ENCODE measurements around the gene ZNF19.

The ZNF19 gene

DNA sequence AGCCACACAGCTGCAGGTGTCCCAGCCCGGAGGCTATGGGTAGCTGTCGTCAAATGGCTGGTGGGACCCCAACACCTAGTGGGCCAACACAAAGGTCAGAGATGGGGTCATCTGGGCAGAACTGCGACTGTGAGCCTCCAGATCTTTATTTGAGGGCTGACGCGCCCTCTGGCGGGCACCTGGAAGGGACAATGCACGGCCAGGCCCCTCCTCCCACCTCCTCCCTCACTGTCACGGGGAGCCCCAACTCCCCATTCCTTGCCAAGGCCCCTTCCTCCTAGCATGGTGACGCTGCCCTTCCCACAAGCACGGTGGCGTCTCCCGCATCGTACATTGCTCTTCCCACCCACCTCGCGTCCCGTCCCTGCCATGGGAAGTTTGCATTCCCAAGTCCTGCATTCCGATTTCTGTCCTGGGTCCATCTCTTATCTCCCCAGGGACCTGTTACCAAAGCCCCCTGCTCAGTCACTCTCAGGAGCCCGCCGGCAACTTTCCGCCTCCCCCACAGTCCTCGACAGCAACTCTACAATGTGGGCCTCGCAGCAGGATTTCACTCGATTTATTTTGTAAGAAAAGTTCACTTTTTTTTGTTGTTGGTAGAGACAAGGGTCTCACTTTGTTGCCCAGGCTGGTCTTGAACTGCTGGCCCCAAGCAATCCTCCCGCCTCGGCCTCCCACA, 48.3 kb downstream of the ZNF19 start:
- no peak for DNase-seq

DNA sequence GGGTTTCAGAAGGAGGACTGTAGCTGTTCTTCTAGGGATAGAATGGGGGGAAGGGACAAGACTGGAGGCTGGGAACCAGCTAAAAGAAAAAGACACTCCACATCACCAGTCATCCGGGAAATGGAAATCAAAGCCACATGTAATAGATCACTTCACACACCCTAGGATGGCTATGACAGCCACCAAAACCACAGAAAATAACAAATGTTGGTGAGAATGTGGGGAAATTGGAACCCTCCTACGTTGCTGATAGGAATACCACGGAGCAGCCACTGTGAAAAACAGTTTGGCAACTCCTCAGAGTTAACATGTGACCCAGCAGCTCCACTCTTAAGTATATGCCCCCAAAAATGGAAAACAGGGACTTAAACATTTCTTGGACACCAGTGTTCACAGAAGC, 49.6 kb downstream of the ZNF19 start:
- DNase-seq: no peak

DNA sequence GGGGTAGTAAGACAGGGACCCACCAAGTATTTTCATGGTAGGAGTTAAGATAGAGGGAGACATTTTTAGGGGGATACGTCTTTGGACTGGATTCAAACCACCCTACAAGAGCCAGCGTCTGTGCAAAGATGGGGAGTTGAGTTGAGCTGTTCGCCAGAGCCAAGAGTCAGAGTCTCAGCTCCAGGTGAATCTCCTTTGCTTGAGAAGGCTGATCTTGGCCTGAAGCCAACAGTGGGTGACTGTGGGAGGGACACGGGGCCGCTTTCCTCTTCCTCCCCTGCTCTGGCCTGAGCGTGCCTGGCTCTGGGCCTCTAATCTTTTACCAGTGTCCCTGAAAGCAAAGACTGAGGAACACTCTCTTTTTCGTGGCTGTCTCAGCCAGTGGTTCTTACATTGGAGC, 52.7 kb downstream of the ZNF19 start:
- no peak for DNase-seq

DNA sequence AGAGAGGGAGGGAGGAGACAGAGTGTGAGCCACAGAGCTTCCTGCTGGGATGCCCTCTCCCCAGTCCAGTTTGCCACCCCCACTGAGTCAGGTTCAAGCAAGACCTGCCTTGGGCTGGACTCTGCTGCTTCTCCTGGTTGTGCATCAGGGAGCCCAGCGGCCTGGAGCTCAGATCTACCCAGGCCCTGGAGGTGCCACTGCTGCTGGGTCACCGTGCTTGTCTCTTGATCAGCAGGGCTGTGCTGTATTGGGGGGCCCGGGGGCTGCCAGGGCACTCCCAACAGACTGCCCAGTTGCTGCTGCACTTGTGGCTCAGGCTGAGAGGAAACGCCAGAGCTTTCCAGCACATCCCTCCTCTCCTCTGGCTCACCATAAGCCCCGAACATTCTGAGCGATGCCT, 56.2 kb downstream of the ZNF19 start:
- no peak for DNase-seq

DNA sequence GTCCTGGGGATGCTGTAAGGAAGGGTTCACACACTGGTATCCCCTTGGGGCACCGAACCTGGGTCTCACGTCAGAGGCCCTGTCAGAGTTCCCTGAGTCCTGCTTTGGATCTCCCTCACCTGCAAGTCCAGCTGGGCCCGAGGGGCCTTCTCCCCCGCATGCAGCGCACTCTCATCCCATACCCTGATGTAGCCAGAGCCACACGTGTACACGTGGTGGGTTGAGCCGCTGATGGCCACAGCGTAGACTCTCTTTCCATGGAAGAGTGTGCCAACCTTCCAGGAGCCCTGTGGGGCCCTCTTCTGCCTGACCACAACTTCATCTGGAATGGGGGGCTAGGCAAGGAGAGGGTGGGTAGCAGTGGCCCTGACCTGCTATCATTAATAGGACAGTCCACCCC, 57.1 kb downstream of the ZNF19 start:
- DNase-seq: no peak

DNA sequence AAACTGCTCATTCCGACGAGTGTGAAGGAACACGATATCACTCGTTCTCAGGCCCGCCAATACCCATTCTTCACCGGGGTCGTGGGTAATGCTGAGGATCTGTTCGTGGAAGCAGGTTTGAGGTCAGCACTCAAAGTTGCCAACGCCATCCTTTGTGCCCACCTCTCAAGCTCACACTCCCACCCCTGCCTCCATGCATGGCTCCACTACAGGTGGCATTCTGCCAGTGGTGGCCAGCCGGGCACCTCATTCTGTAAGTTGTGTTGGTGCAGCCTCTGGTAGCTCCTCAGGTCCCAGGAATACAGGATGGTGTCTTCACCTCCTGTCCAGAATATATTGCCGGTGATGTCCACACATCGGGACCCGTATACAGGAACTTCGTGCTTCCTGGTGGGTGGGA, 57.9 kb downstream of the ZNF19 start:
- no peak for DNase-seq

DNA sequence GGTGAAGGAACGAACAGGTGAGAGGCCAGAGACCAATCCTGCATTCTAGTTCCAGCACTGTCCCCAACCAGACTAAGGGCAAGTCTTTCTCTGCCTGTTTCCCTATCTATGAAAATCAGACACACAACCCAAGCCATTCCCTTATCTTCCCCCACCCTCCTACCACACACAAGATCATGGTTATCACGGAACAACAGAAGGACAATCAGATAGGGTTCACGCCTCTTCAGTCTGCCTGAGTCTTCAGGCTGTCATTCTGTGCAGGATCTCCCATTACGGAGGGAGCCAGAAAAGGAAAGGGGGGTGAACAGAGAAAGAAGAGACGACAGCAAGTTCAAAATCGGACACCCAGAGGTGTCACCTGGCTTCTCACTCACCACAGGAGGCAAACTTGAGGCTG, 58.4 kb downstream of the ZNF19 start:
- no peak for DNase-seq

DNA sequence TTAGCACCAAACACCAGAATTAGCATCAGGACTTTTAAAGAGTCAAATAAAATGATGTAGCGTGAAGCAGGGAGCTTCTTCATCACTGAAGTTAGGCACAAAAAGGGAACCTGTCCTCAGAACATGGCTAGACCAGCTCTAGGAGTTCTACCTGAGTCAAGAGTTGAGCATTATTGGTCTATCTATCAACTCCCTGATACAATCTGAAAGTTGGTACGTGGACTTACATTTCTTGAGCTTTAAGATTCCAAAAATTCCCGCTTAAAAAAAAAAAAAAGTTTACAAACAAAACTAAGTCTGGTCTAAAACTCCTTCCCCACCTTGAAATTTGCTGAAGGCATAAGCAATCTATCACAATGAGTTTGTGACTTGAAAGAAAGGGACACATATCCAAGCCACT, 59.5 kb downstream of the ZNF19 start:
- DNase-seq: no peak

DNA sequence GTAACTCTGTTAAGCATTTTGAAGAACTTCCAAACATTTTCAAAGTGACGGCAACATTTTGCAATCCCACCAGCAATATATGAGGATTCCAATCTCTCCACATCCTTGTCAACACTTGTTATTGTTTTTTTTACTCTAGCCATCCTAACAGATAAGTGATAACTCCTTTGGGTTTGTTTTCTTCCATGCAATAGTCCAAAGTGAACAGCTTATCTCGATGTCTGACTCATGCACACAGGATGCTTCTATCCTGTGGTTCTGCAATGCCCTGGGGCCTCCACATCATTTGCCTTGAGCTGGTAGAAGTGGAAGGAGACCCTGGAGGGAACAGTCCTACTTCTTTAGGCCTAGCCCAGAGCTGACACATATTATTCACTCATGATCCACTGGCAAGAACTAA, 60.2 kb downstream of the ZNF19 start:
- DNase-seq: no peak

DNA sequence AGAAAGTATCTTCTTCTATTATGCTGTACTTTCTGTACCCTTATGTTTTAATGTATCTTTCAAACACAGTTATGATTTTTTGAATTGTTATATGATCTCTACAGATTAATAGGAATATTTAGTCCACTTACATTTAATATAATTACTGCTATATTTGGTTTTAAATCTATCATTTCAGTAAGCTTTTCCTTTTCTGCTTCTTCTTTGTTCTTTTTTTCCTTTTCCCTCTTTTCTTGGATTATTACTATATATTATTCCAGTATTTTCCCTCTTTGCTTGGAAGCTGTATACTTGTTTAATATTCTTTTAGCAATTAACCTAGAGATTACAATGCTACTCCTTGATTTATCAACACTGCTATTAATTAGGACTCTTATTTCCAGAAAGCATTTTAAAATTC, 60.7 kb downstream of the ZNF19 start:
- DNase-seq: no peak

DNA sequence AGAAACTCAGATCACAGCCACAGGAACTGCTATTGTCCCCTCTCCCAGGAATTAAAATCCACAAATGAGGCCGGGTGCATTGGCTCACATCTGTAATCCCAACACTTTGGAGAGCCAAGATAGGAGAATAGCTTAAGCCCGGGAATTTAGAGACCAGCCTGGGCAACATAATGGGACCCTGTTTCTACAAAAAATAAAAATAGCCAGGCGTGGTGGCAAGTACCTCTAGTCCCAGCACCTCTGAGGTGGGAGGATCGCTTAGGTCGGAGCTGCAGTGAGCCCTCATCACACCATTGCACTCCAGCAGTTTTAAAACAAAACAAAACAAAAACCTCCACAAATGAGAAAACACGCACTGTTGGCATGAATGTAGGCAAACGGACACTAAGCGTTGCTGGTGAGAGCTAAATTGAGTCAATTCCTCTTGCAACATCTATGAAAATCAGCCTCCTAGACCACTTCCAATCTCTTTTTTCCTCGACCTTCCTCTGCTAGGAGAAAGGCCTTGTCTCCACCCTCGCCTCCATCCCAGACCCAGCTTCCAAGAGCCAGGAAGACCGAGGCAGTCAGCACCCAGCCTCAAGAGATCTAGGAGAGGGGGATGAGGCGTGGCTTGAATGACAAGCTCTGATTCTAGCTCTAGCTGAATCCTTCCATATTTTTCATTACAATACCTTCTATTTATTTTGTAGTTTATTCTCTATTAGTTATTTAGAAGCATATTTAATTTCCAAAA, 62.1 kb downstream of the ZNF19 start:
- DNase-seq: no peak

DNA sequence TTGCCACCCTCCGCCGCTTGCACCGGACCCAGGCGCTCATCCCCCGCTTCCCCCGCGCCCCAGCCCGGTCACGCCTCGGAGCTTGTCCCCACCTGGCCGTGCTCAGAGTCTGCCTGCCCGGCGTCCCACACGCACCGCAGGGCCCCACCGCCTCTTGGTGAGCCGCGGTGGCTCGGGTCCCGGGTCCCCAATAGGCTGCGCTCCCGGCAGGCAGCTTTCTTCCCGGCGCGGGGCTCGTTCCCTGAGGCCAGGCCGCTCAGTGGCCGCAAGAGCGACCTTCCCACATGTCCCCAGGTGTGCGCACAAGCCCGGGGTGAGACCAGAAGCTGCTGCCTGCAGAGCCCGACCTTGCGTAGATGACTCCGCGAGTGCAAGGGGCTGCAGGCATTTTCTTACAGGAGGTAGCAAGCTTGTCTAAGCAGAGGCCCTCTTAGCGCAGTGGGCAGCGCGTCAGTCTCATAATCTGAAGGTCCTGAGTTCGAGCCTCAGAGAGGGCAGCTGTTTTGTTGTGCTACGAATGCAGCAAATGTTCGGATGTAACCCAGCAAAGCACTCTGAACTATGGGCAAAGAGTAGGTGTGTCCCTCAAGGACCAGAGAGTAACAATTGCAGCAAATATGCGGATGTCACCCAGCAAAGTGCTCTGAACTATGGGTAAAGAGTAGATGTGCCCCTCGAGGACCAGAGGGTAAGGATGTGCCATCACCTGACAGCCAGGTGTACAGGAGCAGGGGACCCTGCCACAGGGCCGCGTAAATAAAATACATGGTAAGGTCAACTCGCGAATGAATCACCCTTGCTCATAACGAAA, 62.9 kb downstream of the ZNF19 start:
- peak; percentile 47 for DNase-seq

DNA sequence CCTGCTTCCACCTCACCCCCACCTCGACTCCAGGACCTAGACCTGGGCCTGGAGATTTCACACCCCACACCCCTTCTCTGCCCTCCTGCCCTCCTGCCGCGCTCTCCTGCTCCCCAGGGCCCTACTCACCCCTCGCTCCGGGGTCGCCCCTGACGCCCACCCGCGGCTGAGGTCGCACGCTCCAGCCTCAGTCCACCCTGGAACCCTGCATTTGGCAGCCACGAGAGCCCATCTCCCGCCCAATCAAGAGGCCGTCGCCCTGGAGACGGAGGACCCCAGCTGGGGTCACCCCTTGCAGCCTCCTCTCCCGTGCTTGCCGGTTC, 63.4 kb downstream of the ZNF19 start:
- no peak for DNase-seq

DNA sequence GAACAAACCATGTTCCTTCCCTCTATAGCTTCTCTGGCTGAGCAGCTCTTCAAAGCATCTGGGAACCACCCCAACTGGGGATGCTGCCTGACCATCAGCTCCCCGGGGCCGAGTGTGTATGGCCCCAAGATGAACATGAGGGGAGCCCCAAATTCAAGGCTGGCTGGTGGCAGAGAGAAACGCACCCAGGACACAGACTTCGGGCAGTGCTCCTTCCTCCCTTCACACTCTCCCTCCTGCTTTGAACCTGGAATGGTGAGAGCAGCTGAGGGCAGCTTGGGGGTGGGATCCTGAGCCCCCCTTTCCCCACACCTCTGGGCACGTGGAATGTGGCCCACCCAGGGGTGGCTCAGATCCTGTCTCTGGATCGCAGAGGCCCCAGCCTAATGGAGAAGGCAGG, 64.5 kb downstream of the ZNF19 start:
- DNase-seq: no peak

DNA sequence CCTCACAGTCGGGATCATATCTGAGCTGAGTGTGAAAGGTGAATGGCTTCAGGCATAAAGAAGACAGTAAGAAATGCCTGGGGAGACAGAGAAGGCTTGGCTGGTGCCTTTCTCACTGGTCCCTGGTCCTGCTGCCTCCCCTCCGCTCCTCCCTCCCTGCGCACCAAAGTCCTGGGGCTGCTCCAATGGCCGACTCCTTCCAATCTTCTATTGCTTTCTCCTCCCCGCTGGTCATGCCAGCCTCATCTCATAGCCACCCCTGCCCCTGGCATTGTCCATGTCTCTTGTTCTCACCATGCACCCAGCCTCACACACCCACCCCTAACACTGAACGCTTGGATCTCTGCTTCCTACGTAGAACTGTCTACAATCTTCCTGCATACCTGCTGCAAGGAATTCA, 65.3 kb downstream of the ZNF19 start:
- no peak for DNase-seq

All from right forelimb (tissue), 1 donor.